Fibroblast of gingiva (primary cell): ENCODE measurements around the gene SPEM3.

Experiments
- DNase-seq: peaks from one replicate; pipeline ENCODE4 v3.0.0-alpha.2; 2011; ENCODE audit warnings: low read depth

SPEM3 gene

DNA sequence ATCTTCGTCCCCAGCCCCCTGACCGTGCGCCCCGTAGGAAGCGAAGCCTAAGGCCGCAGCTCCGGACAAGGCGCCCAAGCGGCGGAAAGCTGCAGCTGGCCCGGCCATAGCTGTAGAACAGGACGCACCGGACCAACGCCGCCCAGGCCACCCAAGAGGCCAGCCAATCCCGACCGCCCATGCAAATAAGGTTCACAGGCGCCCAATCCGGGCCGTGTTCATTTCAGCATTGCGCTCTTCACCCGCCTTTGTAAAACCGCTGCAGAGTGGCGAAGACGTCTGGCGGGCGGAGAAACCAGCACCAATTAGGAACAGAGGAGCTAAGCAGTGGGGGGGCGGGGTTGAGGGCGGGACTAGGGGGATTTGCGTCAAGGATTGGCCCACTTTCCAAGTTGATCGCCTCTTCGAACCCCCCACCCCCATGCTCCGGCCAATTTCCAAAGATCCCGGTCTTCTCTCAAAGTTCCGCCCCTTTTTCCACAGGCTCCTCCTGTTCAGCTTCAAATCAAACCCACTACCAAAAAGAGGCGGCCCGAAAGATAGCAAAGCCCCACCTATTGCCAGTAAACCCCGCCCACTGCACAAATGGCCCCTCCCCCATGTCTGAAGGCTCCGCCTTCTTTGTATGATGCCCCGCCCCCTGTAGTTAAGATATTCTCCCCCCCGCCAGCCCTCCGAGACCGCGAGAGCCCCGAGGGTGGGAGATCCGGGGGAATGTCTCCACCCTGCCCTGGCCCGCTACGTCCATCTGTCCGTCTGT, 24.5 kb upstream of the SPEM3 start, which contains the start of gene TMEM256:
TMEM256 (minus strand) TSS at position 121 of the 760 bp plus-strand sequence; CDS start at position 108, 13 bp downstream.
- peak; percentile 99 for DNase-seq

DNA sequence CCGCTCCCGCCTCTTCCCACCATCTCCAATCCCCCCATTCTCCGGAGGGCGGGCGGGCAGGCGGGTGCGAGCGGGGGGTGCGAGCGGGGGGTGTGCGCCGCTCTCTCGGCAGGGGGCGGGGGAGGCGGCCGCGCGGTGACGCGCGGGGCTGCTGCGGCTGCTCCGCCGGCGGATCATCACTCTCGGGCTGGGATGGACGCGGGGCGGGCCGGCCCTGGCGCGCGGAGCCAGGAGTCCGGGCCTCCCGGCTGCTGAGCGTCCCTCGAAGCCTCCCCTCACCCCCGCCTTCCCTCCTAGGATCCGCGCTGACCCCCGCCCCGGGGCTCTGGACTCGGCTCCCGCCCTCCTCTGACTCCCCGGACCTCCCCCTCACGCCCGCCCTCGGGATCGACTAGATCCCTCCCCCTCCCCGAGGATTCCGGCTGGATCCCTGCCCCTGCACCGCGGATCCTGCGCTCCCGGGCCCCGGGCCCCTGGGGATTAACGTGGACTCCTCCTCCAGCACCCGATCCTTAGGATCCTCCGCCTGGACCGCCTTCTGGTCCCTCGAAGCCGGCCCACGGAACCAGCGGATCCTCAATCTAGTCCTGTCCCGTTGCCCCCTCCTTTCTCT, 23.8 kb upstream of the SPEM3 start:
- peak; percentile 25 for DNase-seq

DNA sequence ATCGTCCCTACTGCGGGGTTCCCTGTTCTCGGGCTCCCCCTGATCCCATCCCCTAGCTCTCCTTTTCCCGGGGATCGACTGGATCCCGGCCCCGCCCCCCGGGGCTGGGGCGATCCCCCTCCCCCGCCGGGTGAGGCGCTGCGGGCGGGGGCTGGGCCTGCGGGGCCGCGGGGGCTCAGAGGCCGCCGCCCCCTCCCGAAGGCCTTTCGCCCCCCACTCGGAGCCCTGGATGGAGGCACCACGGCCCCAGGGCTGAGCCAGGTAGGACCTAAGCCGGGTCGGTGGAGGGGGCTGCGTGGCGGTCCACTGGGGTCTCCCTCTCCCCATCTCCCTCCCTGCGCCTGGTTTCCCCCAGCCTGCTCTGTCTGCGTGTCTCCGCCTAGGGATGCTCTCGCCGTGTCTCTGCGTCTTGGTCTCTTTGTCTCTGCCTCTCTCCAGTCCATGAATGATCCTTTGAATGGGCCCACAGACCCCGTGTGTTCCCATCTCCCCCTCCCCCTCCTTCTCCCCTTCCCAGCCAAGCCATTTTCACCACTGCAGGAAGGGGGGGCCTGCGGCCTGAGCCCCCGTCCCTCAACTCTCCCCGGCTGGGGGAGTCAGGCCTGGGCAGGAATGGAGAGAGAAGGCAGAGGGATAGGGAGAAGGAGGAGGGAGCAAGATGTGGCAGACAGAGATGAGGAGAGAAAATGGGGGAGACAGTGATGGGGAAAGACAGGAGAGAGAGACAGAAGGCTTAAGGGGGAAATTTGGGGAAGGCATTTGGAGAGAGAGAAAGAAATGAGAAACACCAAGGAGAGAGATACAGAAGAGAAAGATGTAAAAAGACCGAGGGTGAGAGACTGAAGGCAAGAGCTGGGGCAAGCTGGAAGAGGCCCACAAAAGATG, 23.1 kb upstream of the SPEM3 start:
- DNase-seq = no peak

DNA sequence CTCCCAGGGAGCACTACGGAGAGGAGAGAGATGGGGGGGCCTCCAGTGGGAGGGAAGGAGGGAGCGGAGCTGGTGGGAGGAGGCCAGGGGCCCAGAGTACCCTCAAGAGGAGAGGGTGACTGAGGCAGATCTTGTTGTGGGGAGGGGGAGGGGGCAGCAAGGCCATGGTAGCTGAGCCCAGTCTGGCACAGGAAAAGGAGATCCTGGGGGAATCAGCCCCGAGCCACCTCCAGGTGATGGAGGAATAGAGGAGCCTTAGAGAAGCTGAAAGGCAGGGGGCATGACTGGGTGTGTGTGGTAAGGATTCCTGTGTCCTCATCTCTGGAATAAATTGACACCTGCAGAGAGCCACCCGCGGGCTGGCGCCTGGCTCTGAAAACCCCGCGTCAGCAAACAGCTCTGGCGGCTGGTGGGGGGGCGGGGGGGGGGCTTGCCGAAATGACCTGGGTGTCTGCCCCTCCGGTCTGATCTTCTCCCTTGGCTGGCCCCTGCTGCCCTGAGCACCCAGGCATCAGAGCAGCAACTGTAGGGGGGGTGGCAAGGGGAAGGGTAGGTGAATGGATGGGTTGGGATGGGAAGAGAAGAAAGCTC, 22.3 kb upstream of the SPEM3 start:
- no peak for DNase-seq

DNA sequence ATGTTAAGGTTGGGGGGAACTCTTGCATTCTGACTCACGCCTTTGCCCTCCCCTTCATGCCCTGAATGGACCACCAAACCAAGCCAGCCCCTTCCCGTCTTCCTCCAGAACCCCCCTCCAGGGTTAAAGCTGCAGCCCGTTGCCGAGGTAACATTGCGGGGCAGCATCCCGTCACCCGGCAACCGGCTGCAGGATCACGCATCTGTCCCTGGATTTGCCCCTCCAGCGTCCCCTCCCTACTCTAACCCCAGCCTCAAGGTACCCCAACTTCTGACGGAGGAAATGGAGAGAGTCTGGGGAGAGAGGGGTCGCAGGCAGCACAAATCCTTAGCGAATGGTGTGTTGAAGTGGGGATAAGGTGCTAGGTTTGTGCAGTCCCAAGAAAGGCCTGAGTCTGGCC, 21.6 kb upstream of the SPEM3 start:
- DNase-seq = no peak

DNA sequence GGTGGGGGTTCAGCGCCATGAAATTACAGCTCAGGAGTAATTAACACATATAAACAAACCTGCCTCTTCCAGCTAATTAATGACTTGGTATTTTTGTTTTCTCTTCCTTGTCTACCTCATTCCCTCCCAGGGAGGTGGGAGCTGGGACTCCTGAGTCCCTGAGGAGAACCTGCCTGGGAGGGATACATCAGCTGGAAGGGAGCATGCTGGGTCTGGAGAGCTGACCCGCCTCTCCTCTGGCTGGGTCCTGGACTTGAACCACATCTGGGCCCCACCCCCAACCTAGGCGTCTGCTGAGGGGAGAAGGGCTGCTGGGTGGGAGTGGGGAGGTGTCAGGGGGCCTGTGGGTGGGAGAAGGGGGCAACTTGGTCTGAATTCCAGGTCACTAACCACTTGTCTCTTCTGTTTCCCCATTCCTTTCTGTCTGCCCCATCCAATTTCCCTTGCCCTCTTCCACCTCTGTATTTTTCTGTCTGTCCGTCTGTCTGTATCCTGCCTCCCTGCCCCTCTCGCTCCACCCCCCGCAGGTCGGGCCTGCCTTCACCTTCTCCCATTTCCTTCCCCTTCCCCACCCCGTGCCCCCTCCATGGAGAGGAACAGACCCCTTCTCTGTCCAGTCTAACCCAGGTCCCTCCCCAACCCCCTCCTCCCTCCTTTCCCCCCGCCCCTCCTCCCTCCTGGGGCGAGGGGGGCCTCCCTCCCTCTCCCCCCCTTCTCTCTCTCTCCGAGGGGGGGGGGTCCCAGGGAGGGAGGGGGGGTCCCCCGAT, 21.0 kb upstream of the SPEM3 start, which contains the start of gene NLGN2:
NLGN2 (plus strand) TSS at position 361 of the 767 bp plus-strand sequence. CDS start 411 bp downstream, outside the sequence.
- DNase-seq = no peak

DNA sequence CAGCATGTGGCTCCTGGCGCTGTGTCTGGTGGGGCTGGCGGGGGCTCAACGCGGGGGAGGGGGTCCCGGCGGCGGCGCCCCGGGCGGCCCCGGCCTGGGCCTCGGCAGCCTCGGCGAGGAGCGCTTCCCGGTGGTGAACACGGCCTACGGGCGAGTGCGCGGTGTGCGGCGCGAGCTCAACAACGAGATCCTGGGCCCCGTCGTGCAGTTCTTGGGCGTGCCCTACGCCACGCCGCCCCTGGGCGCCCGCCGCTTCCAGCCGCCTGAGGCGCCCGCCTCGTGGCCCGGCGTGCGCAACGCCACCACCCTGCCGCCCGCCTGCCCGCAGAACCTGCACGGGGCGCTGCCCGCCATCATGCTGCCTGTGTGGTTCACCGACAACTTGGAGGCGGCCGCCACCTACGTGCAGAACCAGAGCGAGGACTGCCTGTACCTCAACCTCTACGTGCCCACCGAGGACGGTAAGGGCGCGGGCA, 20.4 kb upstream of the SPEM3 start:
- no peak for DNase-seq

DNA sequence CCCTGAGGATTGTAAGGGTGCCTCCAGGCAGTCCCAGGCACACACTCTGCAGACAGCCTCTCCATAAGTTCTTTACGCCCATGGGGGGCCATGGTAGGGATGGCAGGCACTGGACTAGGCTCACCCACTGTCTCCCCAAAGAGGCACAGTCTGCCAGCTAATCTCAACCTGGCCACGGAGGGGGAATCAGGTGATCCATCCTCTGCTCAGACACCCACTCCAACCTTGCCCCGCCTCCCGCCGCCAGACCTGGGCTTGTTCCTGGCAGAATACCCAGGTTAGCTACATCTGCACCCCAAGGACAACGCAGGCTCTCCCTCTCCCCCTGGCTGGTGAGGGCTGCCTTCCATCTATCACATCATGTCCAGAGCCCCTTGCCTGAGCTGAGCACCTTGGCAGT, 19.8 kb upstream of the SPEM3 start:
- no peak for DNase-seq

DNA sequence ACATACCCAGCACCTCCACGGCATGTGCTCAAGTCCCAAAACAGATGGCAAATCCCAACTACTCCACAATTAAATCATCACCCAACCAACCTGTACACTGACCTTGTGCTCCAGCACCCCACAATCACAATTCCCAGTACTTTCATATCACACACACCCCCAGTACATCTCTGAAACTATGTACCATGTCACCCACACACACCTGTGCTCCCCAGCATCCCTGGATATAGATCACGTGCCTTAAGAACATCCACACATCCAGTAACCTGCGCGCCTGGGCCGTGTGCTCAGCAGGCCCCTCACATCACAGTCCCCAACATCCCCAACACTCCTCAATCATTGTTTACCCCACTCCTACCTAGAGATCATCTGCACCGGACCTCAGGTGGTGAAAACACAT, 18.9 kb upstream of the SPEM3 start:
- no peak for DNase-seq

DNA sequence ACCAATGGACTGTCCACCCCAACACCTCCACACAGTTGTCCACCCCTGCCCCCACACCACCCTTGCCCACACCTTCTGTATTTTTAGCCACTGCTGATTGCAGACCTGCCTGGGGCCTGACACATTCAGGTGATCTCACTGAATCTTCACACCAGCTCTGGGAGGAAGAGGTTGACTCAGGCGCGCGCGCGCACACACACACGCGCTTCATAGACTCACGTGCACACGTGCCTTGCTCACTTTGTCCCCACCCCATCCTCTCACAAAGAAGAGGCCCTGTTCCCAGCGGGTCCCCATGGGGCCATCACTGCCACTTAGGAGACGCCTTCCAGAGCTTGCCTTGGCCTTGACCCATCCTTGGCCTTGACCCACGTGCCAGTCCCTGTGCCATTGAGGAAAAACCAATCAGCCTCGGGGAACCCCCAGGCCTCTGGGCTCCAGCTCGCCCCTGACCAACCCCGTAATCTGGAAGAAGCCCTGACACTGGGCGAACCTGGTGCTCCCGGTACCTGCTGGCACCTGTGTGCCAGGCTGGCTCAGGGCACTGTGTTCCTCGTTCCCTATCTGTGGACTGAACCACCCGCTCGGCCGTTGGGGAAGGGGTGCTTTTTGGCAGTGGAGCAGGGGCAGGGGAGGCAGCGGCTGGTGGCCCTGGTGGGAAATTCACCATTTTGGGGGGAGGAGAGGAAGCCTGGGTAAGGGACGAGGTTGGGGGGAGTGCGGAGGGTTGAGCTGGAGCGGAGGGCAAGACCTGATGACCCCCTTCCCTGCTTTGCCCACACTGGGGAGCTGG, 17.8 kb upstream of the SPEM3 start:
- no peak for DNase-seq

DNA sequence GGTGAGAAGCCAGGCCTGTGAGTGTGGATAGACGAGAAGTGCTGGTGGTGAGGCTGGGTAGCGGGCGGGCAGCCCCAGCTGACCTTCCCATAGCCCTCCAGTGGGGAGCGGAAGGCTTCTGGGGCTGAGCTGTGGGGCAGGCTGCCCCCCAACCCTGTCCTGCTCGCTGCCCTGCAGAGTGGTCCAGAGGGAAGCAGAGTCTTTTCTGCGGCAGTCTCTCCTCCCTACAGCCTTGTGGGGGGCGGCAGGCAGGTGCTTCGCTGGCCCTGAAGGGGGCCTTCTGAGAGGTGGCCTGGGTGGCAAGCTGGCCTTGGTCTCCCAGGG, 17.3 kb upstream of the SPEM3 start:
- no peak for DNase-seq

DNA sequence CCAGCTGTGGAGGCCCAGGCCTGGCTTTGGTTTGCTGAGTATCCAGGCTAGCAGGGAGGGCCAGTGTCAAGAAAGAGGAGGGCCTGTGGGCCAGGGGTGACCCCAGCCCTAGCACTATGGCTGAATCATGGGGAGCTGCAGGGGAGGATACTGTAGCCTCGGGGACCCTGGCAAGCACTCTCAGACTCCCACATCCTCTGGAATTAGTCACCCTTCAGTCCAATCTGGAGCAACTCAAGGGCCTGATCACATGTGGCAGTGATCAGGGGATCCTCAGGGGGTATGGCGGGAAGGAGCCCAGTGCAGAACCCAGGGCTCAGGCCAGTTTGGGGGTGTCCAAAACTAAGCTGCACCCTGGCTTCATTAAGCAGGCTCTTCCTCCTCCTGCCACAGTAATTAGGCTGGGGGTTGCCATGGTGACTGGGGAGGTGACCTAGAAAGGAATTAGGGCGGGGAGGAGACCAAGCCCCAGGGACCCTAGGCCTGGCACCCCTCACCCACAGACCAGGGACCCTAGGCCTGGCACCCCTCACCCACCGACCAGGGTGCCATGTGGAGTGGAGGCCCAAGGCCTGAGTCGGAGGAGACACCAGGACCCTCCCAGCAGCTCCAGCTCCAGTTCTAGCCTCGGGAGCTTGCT, 15.2 kb upstream of the SPEM3 start:
- DNase-seq = peak; percentile 66

DNA sequence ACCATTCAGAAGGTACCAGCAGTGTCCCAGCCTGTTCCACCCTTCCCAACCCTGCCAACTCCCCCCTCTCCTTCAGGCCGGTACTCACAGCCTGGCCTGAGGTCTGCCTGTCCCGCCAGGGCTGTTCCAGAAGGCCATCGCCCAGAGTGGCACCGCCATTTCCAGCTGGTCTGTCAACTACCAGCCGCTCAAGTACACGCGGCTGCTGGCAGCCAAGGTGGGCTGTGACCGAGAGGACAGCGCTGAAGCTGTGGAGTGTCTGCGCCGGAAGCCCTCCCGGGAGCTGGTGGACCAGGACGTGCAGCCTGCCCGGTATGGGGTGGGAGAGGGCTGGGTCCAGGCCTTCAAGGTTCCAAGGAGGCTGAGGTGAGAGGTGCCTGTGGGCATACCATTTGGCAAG, 13.8 kb upstream of the SPEM3 start:
- DNase-seq = no peak

DNA sequence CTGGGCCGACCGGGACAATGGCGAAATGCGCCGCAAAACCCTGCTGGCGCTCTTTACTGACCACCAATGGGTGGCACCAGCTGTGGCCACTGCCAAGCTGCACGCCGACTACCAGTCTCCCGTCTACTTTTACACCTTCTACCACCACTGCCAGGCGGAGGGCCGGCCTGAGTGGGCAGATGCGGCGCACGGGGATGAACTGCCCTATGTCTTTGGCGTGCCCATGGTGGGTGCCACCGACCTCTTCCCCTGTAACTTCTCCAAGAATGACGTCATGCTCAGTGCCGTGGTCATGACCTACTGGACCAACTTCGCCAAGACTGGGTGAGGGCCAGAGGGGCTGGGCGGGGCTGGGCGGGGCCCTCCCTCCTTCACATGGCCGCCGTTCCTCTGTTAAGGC, 12.9 kb upstream of the SPEM3 start:
- DNase-seq = no peak

DNA sequence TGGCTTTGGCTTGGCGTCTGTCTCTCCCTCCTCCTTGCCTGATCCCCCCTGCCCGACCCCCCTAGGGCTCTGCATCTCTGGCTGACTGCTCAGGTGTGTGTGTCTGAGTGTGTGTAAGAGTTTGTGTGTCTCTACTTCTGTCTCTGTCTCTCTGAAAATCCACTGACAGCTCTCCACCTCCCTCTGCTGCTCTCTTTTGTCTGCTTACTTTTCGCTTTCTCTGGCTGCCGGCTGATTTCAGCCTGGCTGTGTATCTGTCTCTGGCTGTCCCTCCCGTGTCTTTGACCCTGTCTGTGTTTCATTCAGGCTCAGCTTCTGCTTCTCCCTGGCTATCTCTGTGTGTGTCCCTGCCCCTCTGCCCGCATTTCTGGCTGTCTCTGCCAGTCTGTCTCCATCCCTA, 12.3 kb upstream of the SPEM3 start:
- no peak for DNase-seq

DNA sequence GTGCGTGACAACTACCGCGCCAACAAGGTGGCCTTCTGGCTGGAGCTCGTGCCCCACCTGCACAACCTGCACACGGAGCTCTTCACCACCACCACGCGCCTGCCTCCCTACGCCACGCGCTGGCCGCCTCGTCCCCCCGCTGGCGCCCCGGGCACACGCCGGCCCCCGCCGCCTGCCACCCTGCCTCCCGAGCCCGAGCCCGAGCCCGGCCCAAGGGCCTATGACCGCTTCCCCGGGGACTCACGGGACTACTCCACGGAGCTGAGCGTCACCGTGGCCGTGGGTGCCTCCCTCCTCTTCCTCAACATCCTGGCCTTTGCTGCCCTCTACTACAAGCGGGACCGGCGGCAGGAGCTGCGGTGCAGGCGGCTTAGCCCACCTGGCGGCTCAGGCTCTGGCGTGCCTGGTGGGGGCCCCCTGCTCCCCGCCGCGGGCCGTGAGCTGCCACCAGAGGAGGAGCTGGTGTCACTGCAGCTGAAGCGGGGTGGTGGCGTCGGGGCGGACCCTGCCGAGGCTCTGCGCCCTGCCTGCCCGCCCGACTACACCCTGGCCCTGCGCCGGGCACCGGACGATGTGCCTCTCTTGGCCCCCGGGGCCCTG, 11.5 kb upstream of the SPEM3 start:
- no peak for DNase-seq

DNA sequence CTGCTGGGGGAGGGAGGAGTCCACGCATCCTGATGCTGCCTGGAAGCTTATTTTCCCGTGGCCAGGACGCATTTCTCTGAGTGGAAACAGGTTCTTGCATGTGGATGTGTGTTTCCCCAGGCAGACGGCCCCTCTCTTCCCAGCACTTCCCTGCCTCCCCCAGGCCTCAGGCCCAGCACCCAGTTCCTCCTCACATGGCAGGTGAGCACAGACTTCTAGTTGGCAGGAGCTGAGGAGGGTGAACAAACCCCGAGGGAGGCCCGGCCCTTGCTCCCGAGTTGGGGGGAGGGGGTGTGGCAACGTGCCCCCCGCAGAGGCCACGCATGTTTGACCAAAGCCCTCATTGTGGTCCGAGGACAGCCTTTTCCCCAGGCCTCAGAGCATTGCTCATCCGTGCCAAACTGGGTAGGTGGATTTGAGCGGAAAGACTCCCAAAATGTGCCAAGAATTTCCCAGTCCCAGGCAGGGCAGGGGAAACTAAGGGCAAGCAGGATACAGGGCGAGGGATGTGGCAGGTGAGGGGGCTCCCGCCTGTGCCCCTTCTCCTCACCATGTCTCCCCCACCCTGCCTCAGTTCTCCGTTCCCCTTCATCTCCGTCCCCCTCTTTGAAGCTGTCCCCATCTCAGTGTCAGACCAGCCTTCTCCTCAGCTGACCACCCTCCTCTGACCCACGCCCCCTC, 10.0 kb upstream of the SPEM3 start:
- no peak for DNase-seq

DNA sequence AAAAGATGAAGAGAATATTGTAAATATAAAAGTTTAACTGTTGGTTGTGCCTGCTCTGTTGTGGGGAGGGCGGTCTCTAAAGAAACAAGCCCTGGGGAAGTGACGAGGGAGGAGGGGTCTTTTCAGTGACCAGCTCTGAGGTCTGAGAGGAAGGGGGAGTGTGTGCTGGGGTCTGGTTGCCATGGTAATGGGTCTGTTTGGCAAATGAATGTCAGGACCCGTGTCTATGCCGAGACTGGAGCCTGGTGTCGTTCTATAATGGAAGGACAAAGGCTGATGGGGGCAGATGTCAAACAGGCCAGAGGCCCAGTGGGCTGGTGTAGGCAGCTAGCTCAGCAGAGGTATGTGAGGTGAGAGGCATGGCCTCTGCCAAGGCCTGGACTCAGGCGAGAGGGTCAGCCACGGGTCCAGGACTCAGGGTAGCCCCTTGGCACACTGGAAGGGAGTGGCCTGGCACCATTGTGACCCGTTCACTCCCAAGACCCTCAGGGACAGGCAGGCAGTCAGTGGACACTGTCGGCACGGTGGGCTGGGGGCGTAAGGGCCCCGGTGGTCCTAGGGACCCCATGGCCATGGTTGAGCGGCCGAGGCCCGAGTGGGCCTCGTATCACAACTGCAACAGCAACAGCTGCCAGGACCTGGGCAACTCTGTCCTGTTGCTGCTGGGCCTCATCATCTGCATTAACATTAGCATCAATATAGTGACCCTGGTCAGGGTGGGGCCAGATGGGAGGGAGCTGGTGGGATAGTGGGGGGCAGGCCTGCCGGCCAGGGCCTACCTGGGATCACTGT, 8.6 kb upstream of the SPEM3 start, which contains the start of gene SPEM1:
SPEM1 (plus strand) TSS at position 506 of the 792 bp plus-strand sequence; CDS start at position 567, 61 bp downstream.
- DNase-seq = no peak
